Measurements from ENCODE around the gene PHAF1.

- TF ChIP-seq GATA2 (IDR thresholded peaks at IDR 0.05; ENCODE audit: low read depth, low read length) (no peak), GATA3 (IDR thresholded peaks at IDR 0.05; ENCODE audit: low read depth, low read length) (no peak)
Observed at GRCh38 chr16:67193536-67193935, 83.8 kb downstream of the PHAF1 start.
